Sciatic nerve (tissue), 2 donors: ENCODE results near the gene PATL1. TPM values are rescaled to one million over a fixed set of nuclear protein-coding genes. Genes with fewer than 3 reads are reported as not detected.

Experiments
- ATAC-seq: fragments of 200-7000 bp; cut with Tn5 transposase; one replicate; pipeline ENCODE4 v1.9.1; 2020; ENCODE audit warnings: mild to moderate bottlenecking, moderate library complexity
- DNase-seq: peaks from one replicate; pipeline ENCODE4 v3.0.0-alpha.2; 2020; ENCODE audit warnings: low spot score
- intact Hi-C: fragments of 100-400 bp; cut with DNase I; formaldehyde crosslinking; loops from one replicate; pipeline ENCODE4 v1.14.2; 2022
- total RNA-seq: library from RNA; stranded (reverse); fragmentation: NEBNext Ultra II Directional; extraction: Animal tissue kit (Norgen Biotek cat#: 25700); gene quantifications from one replicate; pipeline ENCODE4 v1.2.1, GENCODE V29; 2021
- donor health status: DM: no; HTN: no; CAD: no.
- donor health status: DM: no; HTN: no; CAD: no.

The PATL1 gene
- total RNA-seq, 1 donor from 2014 or later: 37.4 TPM

DNA sequence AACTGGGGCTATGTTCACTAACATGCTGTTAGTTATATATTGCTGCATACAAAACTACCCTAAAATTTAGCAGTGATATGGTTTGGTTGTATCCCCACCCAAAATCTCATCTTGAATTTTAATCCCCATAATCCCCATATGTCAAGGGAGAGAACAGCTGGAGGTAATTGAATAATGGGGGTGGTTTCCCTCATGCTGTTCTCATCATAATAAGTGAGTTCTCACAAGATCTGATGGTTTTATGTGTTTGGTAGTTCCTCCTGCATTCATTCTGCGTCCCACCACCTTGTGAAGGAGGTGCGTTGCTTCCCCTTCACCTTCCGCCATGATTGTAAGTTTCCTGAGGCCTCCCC is 10.0 kb upstream of the PATL1 start:
- intact Hi-C loops: no loop called here
- no peak for ATAC-seq

DNA sequence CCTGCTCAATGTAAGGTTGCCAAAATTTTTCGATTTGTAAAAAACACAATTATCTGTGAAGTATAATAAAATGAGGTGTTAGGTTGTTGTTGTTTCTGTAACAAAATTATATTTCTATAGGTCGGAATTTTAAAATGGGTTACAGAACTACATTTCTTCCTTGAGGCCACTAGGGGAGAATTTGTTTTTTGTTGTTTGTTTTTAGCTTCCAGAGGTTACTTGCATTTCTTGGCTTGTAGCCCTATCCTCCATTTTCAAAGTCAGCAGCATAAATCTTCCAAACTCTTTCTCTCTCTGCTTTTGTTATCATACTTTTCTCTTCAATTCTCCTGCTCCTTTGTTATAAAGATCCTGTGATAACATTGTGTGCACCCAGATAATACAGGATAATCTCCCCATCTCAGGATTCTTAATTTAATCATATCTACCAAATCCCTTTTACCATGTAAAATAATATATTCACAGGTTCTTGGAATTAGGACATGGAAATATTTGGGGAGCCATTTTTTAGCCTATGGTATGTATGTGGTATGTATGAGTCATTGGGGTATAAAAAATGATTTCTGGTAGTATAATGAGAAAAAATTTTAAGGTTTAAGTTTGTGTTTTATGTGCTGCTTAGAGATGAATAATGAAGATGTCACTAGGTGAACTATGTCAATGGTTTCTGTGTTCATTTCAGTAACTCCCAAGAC is 9.4 kb upstream of the PATL1 start:
- intact Hi-C loops: no loop called here
- ATAC-seq (no peak), DNase-seq (no peak)

More for the DNA sequence above, 10.0 kb upstream of the PATL1 start:
- no peak for DNase-seq

DNA sequence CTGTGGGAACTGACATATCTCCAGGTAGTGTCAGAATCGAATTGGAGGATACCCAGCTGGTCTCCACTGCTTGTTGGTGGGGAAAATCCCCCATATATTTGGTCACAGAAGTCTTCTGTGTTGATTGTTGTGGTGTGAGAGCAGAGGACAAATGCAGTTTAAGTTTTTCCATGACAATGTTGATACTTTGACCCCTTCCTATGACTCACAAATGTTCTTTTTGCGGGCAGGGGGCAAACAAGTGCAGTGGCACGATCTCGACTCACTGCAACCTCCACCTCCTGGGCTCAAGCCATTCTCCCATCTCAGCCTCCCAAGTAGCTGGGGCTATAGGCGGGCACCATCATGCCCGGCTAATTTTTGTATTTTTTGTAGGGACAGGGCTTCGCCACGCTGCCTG is 7.4 kb upstream of the PATL1 start:
- no peak for ATAC-seq
- intact Hi-C loops: no loop called here
- no peak for DNase-seq

DNA sequence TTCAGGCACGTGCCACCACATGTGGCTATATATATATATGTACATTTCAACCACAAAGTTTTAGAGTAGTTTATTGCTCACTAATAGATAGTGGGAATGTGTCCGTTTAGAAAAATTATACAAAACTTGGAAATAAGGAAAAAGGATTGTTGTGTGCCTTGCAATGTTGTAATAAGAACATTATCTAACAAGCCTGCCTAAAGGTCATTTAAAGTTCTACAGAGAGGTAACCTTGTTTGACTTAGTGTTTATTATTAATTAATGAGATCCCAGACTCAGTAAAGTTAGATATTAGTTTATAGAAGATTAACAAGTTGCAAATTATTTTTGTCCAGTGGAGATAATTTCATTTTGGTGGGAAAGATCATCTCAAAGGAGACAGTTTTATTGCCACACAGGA is 5.5 kb upstream of the PATL1 start:
- no peak for DNase-seq
- intact Hi-C loops: no loop called here
- ATAC-seq: no peak

DNA sequence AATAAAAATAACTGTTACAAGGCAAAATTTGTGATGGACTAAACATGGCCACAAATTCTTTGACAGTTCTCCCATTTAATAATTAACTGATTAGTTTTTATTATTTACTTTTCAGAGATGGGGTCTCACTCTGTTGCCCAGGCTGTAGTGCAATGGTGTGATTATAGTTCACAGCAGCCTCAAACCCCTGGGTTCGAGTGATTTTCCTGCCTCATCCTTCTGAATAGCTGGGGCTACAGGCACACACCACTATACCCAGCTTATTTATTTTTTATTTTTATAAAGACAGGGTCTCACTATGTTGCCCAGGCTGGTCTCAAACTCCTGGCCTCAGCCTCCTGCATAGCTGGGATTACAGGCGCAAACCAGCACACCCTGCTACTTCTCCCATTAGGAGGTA is 4.5 kb upstream of the PATL1 start:
- no peak for DNase-seq
- no peak for ATAC-seq
- intact Hi-C loops: no loop called here

DNA sequence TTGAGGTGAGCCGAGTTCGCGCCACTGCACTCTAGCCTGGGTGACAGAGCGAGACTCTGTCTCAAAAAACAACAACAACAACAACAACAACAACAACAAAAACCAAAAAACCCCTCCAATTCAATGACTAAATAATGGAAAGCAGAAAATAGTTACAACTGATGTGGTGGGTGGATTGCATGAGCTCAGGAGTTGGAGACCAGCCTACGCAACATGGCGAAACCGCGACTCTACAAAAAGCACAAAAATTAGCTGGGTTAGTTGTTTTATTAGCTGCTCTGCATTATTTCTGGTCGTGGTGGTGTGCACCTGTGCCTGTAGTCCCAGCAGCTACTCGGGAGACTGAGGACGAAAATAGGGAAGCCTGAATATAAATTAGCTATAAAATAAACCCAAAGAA is 2.6 kb upstream of the PATL1 start:
- no peak for DNase-seq
- no peak for ATAC-seq
- intact Hi-C loops: no loop called here

DNA sequence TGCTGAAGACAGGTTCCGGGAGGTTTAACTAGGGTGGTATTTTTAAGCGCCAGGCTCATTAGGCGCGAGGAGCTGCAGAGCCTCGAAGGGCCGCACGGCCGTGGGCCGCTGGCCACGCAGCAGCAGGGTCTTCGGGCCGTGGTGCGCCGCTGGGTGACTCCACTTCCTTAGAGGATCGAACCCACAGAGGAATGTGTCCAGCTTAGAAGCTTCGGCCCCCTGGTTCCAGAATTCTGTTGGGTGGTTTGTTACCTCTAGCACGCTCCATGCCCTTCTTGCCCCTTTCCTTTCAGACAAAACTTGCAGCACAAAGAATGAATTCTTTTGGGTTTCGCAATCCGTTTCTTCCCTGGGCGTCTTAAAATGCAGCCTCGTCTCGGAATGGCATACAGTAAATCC is 773 bp upstream of the PATL1 start:
- intact Hi-C loops: loop anchor here (10.0 kb wide), 1 partner anchor 55 kb away; the partner anchor contains the start of gene OSBP
- ATAC-seq (peak; percentile 68), DNase-seq (peak; percentile 72)

DNA sequence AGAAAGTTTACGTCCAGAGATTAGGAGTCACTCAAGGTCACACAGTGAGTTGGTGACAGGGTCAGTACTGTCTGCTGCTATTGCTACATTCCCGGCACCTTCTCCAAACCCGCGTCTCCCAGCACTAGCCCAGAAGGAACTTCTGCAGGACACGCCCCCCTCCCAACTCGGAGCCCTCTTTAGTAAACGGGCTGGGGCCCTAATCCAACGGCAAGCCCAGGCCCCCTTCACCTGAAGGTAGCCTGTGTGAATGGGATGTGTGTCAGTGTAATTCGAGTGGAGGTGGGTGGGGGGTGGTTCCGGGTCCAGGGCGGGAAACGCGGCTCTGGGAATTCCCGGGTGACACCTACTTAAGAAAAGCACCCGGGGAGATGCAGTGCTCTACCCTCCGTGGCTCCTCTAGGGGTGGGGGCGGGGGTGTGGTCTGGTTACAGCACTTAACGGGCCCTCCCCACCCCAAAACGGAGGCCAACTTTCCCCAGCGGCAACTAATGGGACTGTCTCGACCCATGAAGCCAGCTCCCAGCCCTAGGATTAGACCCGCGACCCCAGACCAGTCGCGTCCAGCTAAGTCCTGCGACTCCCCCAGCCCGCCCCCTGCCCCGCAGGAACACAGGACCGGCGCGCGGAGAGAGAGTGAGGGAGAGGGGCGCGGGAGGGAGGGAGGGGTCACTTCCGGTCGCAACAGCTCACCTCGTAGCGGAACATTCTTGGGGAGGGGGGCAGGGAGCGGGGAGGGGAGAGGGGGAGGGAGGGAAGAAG is 468 bp downstream of the PATL1 start:
- DNase-seq: peak; percentile 81
- ATAC-seq: peak; percentile 21
- intact Hi-C loops: loop anchor here (10.0 kb wide), 1 partner anchor 54 kb away; the partner anchor contains the start of gene OSBP

DNA sequence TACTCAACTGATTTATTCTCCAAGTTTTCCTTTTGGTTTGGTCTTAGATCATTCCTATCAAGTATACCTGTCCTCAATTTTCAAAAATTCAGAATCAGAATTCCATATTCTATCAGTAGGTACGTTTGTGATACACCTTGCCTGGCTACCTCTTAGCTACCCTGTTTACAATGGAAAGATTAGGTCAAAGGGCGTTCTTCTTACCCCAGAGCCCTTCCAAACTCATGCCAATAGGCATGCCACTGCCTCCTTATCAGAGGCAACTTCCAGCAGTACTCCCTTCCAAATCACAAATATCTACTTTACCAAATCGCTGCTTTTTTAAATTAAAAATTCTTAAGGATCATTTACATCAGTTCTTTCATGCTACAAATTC is 1.0 kb downstream of the PATL1 start:
- ATAC-seq: no peak
- intact Hi-C loops: loop anchor here (10.0 kb wide), 1 partner anchor 53 kb away; the partner anchor contains the start of gene OSBP
- no peak for DNase-seq

DNA sequence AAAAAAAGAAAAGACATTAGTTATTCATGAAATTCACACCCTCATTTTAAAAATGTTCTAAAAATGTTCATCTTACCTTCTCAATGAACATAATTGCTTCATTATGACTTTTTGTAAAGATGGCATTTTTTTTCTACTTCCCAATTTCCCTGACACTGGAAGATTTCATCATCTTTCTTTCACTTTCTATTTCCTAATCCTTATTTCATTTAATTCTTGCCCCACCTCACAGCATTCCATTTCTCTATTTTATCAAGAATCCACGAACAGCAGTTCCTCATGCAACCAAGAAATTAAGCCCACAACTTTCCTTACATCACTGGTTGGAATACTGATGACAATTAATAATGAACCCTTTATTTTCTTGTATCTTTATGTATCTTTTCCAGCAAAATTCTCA is 1.9 kb downstream of the PATL1 start:
- ATAC-seq (no peak), DNase-seq (no peak)
- intact Hi-C loops: loop anchor here (10.0 kb wide), 1 partner anchor 52 kb away; the partner anchor contains the start of gene OSBP

DNA sequence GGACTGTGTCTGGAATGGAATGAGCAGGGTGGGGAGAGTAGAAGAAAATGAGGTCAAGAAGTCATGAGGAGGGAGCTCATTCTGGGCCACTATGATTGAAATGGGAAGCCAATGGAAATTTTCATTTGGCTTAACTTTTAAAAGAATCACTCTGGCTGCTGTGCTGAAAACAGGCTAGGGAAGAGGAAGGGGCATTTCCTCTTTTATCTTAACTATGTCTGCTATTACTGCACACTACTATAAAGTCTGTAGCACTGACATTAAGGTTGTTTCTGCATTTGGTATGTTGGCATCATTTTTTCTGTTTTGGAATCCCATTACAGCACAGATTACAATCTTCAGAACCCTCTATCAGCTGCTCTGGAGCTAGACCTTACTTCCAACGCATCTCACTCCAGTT is 8.2 kb downstream of the PATL1 start:
- intact Hi-C loops: loop anchor here (10.0 kb wide), 1 partner anchor 46 kb away; the partner anchor contains the start of gene OSBP
- ATAC-seq (no peak), DNase-seq (no peak)

DNA sequence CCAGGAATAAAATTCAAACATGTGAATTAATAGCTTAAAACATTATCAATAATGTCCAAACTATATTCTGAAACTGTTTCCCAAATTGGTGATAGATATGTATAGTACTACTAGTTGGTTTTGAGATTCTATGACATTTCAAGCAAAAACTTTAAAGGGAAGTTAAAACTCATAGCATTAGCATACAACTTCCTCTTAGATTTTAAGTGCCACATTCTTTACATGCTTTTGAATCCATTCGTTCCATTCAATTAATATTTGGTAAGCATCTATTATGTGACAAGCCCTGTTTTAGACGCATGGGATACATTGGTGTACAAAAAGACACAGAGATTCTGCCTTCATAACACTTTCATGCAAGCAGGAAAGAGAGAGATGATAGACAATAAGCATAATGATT is 8.9 kb downstream of the PATL1 start:
- intact Hi-C loops: loop anchor here (10.0 kb wide), 1 partner anchor 45 kb away; the partner anchor contains the start of gene OSBP
- ATAC-seq (no peak), DNase-seq (no peak)

DNA sequence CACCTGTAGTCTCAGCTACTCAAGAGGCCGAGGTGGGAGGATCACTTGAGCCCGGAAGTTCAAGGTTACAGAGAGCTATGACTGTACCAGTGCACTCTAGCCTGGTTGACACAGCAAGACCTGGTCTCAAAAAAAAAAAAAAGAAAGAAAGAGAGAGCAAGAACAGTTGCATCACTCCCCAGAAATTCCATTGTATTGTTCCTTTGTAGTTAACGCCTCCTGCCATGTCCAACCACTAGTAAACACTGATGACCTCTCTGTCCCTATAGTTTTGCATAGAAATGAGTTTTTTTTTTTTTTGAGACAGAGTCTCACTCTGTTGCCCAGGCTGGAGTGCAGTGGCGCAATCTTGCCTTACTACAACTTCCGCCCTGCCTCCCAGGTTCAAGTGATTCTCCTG is 10.8 kb downstream of the PATL1 start:
- ATAC-seq: no peak
- intact Hi-C loops: no loop called here
- no peak for DNase-seq

DNA sequence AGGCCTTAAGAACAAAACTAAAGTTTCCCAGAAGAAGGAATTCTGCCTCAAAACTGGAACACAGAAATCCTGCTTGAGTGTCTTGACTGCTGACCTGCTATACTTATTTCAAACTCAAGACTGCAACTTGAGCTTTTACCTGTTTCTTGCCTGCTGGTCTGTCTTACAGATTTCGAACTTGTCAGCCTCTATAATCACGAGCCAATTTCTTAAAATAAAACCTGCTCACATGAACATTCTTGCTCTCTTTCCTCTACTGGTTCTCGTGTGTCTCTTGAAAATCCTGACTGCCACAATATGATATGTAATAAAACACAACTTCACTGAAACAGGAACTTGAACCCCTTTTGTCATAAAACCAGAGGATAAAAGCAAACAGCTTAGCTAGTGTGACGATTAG is 13.9 kb downstream of the PATL1 start:
- intact Hi-C loops: no loop called here

DNA sequence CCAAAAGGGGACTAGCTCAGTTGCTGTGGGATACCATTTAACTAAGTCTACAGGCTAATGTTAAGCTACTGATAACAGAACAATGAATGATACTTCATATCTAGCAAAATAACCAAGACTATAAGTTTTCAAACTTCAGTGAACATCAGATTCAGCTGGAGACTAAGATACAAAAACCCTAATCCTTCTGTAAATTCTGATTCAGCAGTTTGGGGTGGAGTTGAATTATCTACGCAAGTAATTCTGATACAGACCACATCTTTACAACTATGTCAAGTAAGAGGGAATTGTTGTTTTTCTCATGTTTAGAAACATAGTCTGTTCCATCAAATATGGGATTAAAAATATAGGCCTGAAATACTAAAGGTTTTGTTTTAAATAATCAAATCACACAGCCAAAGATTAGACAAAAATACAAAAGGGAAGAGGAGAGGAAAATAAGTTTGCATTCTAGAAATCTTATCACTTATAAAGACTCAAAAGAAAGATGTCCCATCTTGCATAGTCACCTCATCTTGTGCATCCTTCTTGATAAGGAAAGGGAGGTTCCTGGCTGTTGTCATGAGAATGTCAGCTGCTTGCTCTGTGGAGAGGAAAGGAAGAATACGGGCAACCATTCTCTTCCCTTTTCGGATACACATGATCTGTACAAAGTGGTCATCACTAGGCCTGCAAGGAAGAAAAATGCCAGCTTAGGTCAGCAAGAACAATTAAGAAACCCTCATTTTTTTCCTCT is 21.4 kb downstream of the PATL1 start:
- DNase-seq (no peak), ATAC-seq (no peak)
- intact Hi-C loops: no loop called here

More for the DNA sequence above, 13.9 kb downstream of the PATL1 start:
- ATAC-seq: no peak
- no peak for DNase-seq

DNA sequence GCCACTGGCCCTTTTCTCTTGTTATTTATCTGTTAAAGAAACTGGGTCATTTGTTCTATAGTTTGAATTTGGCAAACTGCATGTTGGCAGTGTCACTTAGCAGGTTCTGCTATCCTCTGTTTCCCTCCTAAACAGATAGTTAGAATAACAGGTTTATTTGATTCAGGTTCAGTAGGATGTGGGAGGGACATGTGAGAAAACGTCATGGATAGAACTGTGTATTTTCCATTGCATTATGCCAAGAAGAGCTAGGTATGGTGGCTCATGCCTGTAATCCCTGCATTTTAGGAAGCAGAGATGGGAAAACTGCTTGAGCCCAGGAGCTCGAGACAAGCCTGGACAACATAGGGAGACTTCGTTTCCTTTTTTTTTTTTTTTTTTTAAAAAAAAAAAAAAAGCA is 24.3 kb downstream of the PATL1 start:
- intact Hi-C loops: no loop called here

DNA sequence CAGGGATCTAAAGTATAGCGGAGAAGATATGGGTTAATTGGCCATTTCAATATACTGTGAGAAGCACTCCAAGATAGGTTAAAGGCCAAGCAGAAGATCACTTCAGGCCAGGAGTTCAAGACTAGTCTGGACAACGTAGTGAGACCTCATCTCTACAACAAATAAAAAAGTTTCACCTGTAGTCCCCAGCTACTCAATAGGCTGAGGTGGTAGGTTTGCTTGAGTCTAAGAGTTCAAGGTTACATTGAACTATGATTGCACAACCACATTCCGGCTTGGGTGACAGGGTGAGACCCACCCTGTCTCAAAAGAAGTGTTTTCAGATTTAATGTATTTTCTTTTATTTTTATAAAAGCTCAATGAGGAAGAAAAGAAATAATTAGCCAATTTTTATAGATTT is 25.4 kb downstream of the PATL1 start:
- ATAC-seq (no peak), DNase-seq (no peak)
- intact Hi-C loops: no loop called here

More for the DNA sequence above, 24.3 kb downstream of the PATL1 start:
- DNase-seq (no peak), ATAC-seq (no peak)

DNA sequence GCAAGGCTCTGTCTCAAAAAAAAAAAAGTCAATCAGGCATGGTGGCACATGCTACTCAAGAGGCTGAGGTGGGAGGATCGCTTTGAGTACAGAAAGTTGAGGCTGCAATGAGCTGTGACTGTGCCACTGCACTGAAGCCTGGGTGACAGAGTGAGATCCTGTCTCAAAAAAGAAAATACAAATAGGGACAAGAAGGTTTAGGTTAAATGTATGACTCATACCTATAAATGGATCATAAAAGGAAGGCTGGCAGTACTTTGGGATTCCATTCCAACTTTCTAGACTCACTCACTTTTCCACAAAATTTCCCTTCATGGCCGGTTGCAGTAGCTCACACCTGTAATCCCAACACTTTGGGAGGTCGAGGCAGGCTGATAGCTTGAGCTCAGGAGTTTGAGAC is 27.7 kb downstream of the PATL1 start:
- DNase-seq (no peak), ATAC-seq (no peak)
- intact Hi-C loops: no loop called here

DNA sequence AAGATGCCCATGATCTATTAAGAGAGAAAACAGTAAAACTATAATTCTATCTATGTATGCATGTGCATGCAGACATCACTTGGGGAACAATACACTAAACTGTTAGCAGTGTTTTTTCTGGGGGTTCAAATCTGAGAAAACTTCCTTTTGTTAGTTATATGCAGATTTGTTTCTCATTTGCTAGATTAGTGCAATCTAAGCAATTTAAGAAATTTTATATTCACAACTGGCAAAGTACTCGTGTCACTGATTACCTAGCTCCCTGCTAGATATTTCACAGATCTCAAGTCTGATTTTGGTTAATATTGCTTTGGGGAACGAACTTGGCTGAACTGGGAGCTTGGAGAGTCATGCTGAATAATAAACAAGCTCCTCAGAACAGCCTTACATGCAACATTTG is 38.3 kb downstream of the PATL1 start:
- ATAC-seq (no peak), DNase-seq (no peak)
- intact Hi-C loops: no loop called here

DNA sequence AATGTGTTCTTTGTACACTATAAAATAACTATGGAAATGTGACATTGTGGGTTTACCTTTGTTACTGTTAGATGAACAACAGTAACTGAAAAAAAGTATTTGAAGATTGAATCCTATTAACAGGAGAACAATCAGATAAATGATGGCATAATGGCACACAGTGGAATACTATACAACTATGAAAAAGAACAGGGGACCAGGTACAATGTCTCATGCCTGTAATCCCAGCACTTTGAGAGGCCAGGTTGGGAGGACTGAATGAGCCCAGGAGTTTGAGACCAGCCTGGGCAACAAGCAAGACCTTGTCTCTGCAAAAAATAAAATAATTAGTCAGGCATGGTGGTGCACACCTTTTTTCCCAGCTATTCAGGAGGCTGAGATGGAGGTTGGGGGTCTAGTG is 38.8 kb downstream of the PATL1 start:
- ATAC-seq: no peak

More for the DNA sequence above, 38.8 kb downstream of the PATL1 start:
- intact Hi-C loops: no loop called here
- no peak for DNase-seq
